Peyer's patch (tissue), 4 donors: Measurements from ENCODE around the gene MRPS21.

Experiments
- CTCF ChIP-seq, 6 experiments: fragments of 450-650 bp in 4 of 6; fragments of 200-600 bp in 2 of 6; sonication (generic) in 1 of 6; IDR thresholded peaks; one replicate each; pipeline ENCODE4 v1.5.1; 2017 to 2019; ENCODE audit warnings: antibody characterized with exemption in 6 of 6, mild to moderate bottlenecking in 3 of 6, moderate library complexity in 1 of 6
- POLR2A ChIP-seq, 2 donors: fragments of 450-650 bp; IDR thresholded peaks; one replicate each; pipeline ENCODE4 v1.5.1; 2017; ENCODE audit warnings: antibody characterized with exemption in 2 of 2, mild to moderate bottlenecking in 2 of 2, moderate library complexity in 2 of 2

DNA sequence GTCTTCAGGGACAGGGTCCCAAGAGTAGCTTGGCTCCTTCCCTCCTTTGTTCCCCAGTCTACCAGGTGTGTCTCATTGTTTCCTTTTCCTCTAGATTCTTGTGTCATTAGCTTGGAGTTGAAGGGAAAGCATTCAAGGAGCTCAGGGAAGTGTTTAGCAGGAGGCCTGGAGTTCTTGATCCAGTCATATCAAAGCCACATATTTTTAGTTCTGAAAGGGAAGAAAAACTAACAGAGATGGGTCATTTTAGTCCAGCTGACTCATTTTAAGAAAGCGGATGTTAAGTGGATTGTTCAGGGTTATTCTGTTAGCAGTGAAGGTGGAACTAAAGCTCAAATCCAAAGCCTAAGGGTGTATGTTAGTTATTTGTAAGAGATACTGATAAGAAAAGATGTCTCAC is 20.4 kb upstream of the MRPS21 start:
- no peak for TF ChIP-seq CTCF (IDR thresholded peaks at IDR 0.05)
- no peak for TF ChIP-seq POLR2A (IDR thresholded peaks at IDR 0.05)
